ENCODE data around the gene TCF25. TPM values are rescaled to one million over a fixed set of nuclear protein-coding genes. Genes with fewer than 3 reads are reported as not detected.
A peak's percentile ranks its signal among the peaks of the same experiment; 100 is the strongest.

Gene TCF25
- total RNA-seq, 4 donors from 2014 or later, result 166 to 260 (median 182) TPM

DNA sequence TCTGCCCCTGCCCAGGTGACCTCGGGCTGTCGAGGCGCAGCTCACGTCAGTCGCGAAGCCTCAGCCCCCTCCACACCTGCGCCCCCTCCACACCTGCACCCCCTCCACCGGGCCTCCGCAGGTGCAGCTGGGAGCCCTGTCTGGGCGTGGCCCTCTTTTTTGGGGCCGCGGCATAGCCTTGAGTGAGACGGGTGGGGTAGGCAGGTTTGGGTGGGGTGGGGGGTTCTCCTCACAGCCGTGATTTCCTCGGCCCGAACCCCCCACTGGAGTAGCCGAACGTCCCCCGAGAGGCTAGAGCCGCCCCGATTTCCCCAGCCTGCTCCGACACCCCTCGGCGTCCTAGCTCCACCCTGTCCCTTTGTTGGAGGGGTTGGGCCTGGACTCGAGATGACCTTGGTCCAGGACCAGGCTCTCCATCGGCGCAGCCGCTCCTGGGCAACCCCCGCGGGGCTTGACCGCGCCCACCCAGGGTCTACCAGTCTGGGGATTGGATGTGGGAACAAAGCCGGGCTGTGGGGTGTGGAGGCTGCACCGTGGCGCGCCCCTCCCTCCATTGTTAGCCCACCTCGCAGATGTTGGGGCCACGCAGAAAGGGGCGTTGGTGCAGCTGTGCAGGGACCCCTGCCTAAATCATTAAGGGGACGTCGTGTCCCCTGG lies 50.4 kb downstream of the TCF25 start:
- peaks cover 65% of the 10 kb centered on the region for H3K27me3 ChIP-seq
- H3K4me1 ChIP-seq, result peaks cover 56% of the 10 kb centered on the region
- no peaks in the 10 kb centered on the region for H3K9me3 ChIP-seq
- no peak overlapping the region for H3K27ac ChIP-seq
- TF ChIP-seq EP300 (IDR thresholded peaks at IDR 0.05) (no peak), POLR2AphosphoS5 (IDR thresholded peaks at IDR 0.05) (no peak), POLR2A (IDR thresholded peaks at IDR 0.05) (no peak)
- TF ChIP-seq, protein P1, sequence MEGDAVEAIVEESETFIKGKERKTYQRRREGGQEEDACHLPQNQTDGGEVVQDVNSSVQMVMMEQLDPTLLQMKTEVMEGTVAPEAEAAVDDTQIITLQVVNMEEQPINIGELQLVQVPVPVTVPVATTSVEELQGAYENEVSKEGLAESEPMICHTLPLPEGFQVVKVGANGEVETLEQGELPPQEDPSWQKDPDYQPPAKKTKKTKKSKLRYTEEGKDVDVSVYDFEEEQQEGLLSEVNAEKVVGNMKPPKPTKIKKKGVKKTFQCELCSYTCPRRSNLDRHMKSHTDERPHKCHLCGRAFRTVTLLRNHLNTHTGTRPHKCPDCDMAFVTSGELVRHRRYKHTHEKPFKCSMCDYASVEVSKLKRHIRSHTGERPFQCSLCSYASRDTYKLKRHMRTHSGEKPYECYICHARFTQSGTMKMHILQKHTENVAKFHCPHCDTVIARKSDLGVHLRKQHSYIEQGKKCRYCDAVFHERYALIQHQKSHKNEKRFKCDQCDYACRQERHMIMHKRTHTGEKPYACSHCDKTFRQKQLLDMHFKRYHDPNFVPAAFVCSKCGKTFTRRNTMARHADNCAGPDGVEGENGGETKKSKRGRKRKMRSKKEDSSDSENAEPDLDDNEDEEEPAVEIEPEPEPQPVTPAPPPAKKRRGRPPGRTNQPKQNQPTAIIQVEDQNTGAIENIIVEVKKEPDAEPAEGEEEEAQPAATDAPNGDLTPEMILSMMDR (IDR thresholded peaks at IDR 0.05), result no peak
- DNase-seq (ENCODE audit: low spot score in 2 of 2), result peak in 1 of 2 donors; percentile 64
- H3K4me3 ChIP-seq, result peak overlapping the region; percentile 56
- no peaks in the 10 kb centered on the region for H3K36me3 ChIP-seq
- WGBS, result no CpG with 5 or more reads among the region's 41 CpGs

DNA sequence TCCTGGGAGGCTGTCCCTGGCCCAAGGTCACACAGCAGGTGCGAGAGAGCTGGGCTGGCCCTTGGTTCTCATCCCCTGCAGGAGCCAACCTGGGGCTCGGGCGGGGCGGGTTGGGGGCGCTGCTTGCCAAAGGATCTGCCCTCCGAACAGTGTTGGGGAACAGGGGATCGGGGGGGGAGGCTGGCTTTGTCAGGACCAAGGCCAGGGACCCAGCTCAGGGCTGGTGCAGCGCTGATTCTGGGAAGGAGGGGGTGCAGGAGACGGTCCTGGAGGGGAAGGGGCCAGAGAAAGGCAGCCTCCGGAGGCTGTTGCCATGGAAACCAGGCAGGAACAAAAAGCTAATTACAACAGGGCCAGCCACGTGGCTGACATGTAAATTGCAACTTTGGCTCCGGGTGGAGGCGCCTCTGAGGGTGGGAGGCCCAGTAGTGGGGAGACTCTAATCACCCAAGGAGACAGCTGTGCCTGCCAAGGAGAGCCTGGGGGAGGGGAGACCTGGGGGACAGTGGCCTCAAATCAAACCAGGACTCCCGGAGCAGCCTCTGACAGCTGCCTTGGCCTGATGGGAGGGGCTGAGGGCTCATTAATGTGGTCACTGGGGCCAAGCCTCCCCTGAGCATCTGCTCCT lies 51.0 kb downstream of the TCF25 start:
- H3K4me3 ChIP-seq, result no peak overlapping the region
- H3K27ac ChIP-seq, result no peak overlapping the region
- DNase-seq (ENCODE audit: low spot score in 2 of 2), result peak in 1 of 2 donors; percentile 68
- WGBS, result 10% methylated on average over 8 of the region's 14 CpGs
- no peaks in the 10 kb centered on the region for H3K36me3 ChIP-seq
- TF ChIP-seq EP300 (IDR thresholded peaks at IDR 0.05), result no peak
- no peak for TF ChIP-seq POLR2A (IDR thresholded peaks at IDR 0.05)
- TF ChIP-seq, protein P1 (IDR thresholded peaks at IDR 0.05), result no peak
- TF ChIP-seq POLR2AphosphoS5 (IDR thresholded peaks at IDR 0.05), result no peak
- H3K4me1 ChIP-seq, result peaks cover 54% of the 10 kb centered on the region
- H3K27me3 ChIP-seq, result peaks cover 65% of the 10 kb centered on the region
- no peaks in the 10 kb centered on the region for H3K9me3 ChIP-seq

DNA sequence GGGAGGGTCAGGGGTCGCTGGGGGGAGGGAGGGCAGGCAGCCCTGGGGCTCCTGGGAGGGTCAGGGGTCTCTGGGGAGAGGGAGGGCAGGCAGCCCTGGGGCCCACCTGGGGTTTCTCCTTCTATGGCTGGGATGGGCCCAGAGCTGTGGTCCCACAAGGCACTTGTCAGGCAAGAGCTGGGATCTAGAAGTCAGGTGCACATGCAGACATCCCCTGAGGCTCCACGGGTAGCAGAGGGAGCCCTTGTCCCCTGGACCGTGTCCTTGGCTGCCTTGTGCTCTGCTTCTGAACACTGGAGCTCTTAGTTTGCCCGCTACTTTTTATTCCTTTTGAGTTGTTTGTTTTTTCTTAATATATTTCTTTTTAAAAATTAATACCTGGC lies 51.5 kb downstream of the TCF25 start:
- Histone ChIP-seq H3K27ac (no peak overlapping the region), H3K4me3 (no peak overlapping the region), H3K9me3 (no peaks in the 10 kb centered on the region), H3K36me3 (no peaks in the 10 kb centered on the region), H3K4me1 (peaks cover 54% of the 10 kb centered on the region), H3K27me3 (peaks cover 60% of the 10 kb centered on the region)
- no peak for DNase-seq (ENCODE audit: low spot score in 2 of 2)
- WGBS, result 24% methylated on average over 3 of the region's 4 CpGs
- no peak for TF ChIP-seq POLR2AphosphoS5 (IDR thresholded peaks at IDR 0.05)
- TF ChIP-seq, protein P1 (IDR thresholded peaks at IDR 0.05), result no peak
- no peak for TF ChIP-seq POLR2A (IDR thresholded peaks at IDR 0.05)

DNA sequence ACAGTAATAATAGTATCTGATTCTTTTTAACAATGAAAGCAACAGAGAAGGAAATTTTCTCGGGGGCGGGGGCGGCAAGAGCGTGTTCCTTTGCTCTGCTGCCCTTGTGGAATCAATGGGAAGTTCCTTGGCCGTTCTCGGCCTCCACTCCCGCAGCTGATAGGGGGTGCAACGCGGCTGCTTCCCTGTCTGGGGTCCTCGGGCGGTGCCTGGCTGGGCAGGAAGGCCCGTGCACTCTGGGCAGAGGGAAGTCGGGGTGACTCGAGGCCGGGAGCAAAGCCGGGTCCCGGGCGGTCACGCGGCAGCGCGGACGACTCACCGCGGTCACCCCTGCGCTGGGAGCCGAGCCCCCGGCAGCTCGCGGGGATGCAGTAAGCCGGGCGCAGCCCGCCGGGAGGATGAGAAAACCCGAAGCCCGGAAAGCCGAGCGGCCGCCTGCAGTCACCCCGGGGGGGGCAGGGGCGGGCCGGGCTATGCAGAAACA lies 52.2 kb downstream of the TCF25 start:
- WGBS, result 3% methylated on average over 29 of the region's 42 CpGs
- no peak for DNase-seq (ENCODE audit: low spot score in 2 of 2)
- no peaks in the 10 kb centered on the region for H3K36me3 ChIP-seq
- H3K4me3 ChIP-seq, result peak overlapping the region; percentile 44
- no peak for TF ChIP-seq POLR2AphosphoS5 (IDR thresholded peaks at IDR 0.05)
- no peak for TF ChIP-seq EP300 (IDR thresholded peaks at IDR 0.05)
- no peak for TF ChIP-seq POLR2A (IDR thresholded peaks at IDR 0.05)
- TF ChIP-seq, protein P1 (IDR thresholded peaks at IDR 0.05), result no peak
- H3K4me1 ChIP-seq, result peaks cover 53% of the 10 kb centered on the region
- peaks cover 58% of the 10 kb centered on the region for H3K27me3 ChIP-seq
- H3K9me3 ChIP-seq, result no peaks in the 10 kb centered on the region
- H3K27ac ChIP-seq, result no peak overlapping the region

DNA sequence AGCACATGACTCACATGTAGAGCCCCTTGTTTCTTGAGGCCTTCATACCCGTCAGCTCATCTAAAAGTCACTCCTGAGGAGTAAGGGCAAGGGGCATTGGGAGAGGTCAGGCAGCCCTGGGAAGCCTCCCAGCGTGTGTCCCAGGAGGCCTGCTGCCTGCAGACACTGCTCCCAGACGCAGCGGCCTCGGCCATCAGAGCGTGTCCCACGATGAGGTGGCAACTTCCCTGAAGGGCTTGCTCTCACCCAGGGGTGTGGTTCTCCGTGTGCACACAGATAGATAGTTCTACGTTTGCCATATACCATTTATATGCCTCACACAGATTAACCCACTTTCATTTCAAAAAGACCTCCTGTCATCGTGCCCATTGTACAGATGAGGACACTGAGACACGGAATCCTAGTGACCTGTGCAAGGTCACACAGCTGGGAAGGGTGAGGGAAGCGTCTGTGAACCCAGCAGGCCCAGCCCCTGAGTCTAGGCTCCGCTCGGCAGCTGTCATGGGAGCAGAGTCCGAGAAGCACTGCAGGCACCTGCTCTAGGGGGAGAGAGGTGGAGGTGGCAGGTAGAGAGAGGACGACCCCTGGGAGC lies 58.0 kb downstream of the TCF25 start:
- H3K27me3 ChIP-seq, result peaks cover 12% of the 10 kb centered on the region
- TF ChIP-seq POLR2A (IDR thresholded peaks at IDR 0.05), result no peak
- TF ChIP-seq POLR2AphosphoS5 (IDR thresholded peaks at IDR 0.05), result no peak
- no peak for TF ChIP-seq EP300 (IDR thresholded peaks at IDR 0.05)
- TF ChIP-seq, protein P1 (IDR thresholded peaks at IDR 0.05), result no peak
- DNase-seq (ENCODE audit: low spot score in 2 of 2), result no peak
- H3K4me1 ChIP-seq, result peaks cover 2% of the 10 kb centered on the region
- no peak overlapping the region for H3K27ac ChIP-seq
- H3K36me3 ChIP-seq, result no peaks in the 10 kb centered on the region
- H3K4me3 ChIP-seq, result no peak overlapping the region
- 86% methylated on average over 12 of the region's 16 CpGs for WGBS
- H3K9me3 ChIP-seq, result no peaks in the 10 kb centered on the region
